HepG2 (cell line): ENCODE results near the gene ANGPTL2.

Experiments
- ZNF792 ChIP-seq: IDR thresholded peaks from 2 replicates; pipeline ENCODE4 v1.6.1; 2016
- ZSCAN20 ChIP-seq: sonication (generic); formaldehyde crosslinking; IDR thresholded peaks from 2 replicates; pipeline ENCODE4 v1.4.0; 2020; ENCODE audit warnings: missing genetic modification reagents, mild to moderate bottlenecking, borderline replicate concordance
- TF ChIP-seq, protein P1 (sequence below): sonication (generic); formaldehyde crosslinking; IDR thresholded peaks from 2 replicates; pipeline ENCODE4 v1.8.1; 2023; ENCODE audit warnings: mild to moderate bottlenecking, inconsistent platforms, moderate library complexity, missing genetic modification reagents, borderline replicate concordance

GRCh38 chr9:127140842-127141675, 18.6 kb upstream of the ANGPTL2 start:
- TF ChIP-seq, protein P1, sequence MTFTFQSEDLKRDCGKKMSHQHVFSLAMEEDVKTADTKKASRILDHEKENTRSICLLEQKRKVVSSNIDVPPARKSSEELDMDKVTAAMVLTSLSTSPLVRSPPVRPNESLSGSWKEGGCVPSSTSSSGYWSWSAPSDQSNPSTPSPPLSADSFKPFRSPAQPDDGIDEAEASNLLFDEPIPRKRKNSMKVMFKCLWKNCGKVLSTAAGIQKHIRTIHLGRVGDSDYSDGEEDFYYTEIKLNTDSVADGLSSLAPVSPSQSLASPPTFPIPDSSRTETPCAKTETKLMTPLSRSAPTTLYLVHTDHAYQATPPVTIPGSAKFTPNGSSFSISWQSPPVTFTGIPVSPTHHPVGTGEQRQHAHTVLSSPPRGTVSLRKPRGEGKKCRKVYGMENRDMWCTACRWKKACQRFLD (CRISPR knock-in tag): no peak
- TF ChIP-seq ZNF792 (CRISPR knock-in tag): no peak
- no peak for TF ChIP-seq ZSCAN20 (CRISPR knock-in tag)
